ENCODE results near the gene ABHD12B.

GRCh38 chr14:50823051-50823761, 48.6 kb upstream of the ABHD12B start:
- TF ChIP-seq CTCF (IDR thresholded peaks at IDR 0.05) (no peak), SIN3A (IDR thresholded peaks at IDR 0.05; ENCODE audit: borderline replicate concordance, insufficient read depth, low read depth, low read length) (no peak), REST (IDR thresholded peaks at IDR 0.05; ENCODE audit: insufficient read depth in 1 of 2, low read depth in 2 of 2, low read length in 1 of 2) (no peak), POLR2AphosphoS5 (IDR thresholded peaks at IDR 0.05; ENCODE audit: low read depth, low read length) (no peak), TCF7L2 (IDR thresholded peaks at IDR 0.05; ENCODE audit: low read depth, low read length) (no peak)

Measured in Panc1 (cell line).